Measurements from ENCODE around the gene UBE2L3.

Gene UBE2L3

DNA sequence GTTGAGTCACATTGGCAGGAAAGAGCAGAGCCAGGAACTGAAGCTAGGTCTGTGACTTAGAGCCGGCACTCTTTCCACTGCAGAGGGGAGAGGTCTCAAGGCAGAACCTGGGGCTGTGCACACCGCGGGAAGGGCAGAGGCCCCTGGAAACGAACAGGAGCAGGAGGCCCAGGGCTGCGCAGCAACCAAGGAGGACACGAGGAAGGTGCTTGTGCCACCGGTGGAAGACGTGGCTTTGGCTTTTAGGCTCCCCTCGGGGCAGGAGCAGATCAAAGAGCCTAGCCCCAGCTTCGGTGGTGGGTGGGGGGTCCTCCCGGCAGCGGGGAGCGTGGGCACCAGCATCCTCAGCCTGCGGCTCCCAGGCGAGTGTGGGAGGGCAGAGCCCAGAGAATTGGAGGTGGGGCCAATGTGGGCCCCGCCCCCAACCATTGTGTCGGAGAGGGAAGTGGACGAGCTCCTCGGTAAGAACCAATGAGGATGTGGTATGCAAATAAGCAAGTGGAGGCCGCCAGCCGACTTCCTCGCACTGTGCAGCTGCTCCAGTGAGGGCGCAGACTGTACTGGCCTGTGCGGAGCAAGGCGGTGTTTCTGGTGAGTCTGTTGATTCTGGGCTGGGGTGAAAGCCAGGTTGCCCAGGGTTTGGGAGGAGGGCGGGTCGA is 64.9 kb downstream of the UBE2L3 start, which contains the start of gene CCDC116:
Gene CCDC116, plus strand, starts transcription at position 524 of the 659 bp plus-strand sequence. CDS start 422 bp downstream, outside the sequence.
- peak; percentile 96 for DNase-seq
- no peak for TF ChIP-seq CTCF (IDR thresholded peaks at IDR 0.05; ENCODE audit: low read depth, low read length)
- H3K27me3 ChIP-seq, result no peaks in the 10 kb centered on the region
- H3K4me3 ChIP-seq (ENCODE audit: low read depth, low read length), result peak within 1 kb of the TSS; percentile 43
- H3K4me1 ChIP-seq, result peaks cover 3% of the 10 kb centered on the region
- peaks cover 11% of the 10 kb centered on the region for H3K36me3 ChIP-seq
- H3K9me3 ChIP-seq, result no peaks in the 10 kb centered on the region

- peaks cover 6% of the 10 kb centered on the region for H3K36me3 ChIP-seq
- no peaks in the 10 kb centered on the region for H3K27me3 ChIP-seq
- TF ChIP-seq CTCF (IDR thresholded peaks at IDR 0.05; ENCODE audit: low read depth, low read length), result no peak
- DNase-seq, result no peak
- H3K9me3 ChIP-seq, result no peaks in the 10 kb centered on the region
- H3K4me1 ChIP-seq, result peaks cover 3% of the 10 kb centered on the region
- no peak overlapping the region for H3K4me3 ChIP-seq (ENCODE audit: low read depth, low read length)
These were observed 65.4 kb downstream of the UBE2L3 start for GRCh38 chr22:21632931-21633330.

- Histone ChIP-seq H3K4me1 (peaks cover 3% of the 10 kb centered on the region), H3K36me3 (peaks cover under 1% of the 10 kb centered on the region), H3K27me3 (no peaks in the 10 kb centered on the region), H3K4me3 (ENCODE audit: low read depth, low read length) (no peak overlapping the region), H3K9me3 (no peaks in the 10 kb centered on the region)
- DNase-seq, result no peak
- TF ChIP-seq CTCF (IDR thresholded peaks at IDR 0.05; ENCODE audit: low read depth, low read length), result no peak
These were observed 66.0 kb downstream of the UBE2L3 start for GRCh38 chr22:21633481-21633880.

GRCh38 chr22:21634081-21634480 is 66.6 kb downstream of the UBE2L3 start:
- peaks cover 3% of the 10 kb centered on the region for H3K4me1 ChIP-seq

DNA sequence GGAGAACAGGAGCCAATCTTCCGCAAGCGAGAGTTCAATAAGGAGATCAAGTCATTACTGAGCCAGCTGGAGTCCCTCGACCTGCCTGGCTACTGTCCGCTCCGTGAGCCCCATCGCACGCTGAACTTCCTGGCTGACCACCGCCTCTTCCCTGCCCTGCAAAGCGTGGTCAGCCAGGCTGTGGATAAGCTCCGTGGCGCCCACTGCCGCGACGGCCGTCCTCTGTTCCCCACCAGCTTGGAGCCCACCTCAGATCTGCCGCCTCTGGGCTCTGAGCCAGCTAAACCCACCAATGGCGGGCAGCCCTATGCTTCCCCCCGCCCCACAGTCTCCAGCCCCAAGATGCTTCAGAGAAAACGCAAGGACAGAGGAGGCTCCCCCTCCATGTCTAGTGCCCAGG is 67.3 kb downstream of the UBE2L3 start:
- Histone ChIP-seq H3K9me3 (no peaks in the 10 kb centered on the region), H3K4me3 (ENCODE audit: low read depth, low read length) (no peak overlapping the region), H3K36me3 (no peaks in the 10 kb centered on the region), H3K27me3 (no peaks in the 10 kb centered on the region), H3K4me1 (peaks cover 3% of the 10 kb centered on the region)
- DNase-seq, result no peak
- TF ChIP-seq CTCF (IDR thresholded peaks at IDR 0.05; ENCODE audit: low read depth, low read length), result no peak

More at GRCh38 chr22:21634081-21634480, 66.6 kb downstream of the UBE2L3 start:
- no peak for DNase-seq
- Histone ChIP-seq H3K4me3 (ENCODE audit: low read depth, low read length) (no peak overlapping the region), H3K36me3 (no peaks in the 10 kb centered on the region), H3K27me3 (no peaks in the 10 kb centered on the region), H3K9me3 (no peaks in the 10 kb centered on the region)
- no peak for TF ChIP-seq CTCF (IDR thresholded peaks at IDR 0.05; ENCODE audit: low read depth, low read length)

- peaks cover 3% of the 10 kb centered on the region for H3K4me1 ChIP-seq
- no peaks in the 10 kb centered on the region for H3K9me3 ChIP-seq
- no peaks in the 10 kb centered on the region for H3K27me3 ChIP-seq
- TF ChIP-seq CTCF (IDR thresholded peaks at IDR 0.05; ENCODE audit: low read depth, low read length), result no peak
- no peaks in the 10 kb centered on the region for H3K36me3 ChIP-seq
- H3K4me3 ChIP-seq (ENCODE audit: low read depth, low read length), result no peak overlapping the region
- DNase-seq, result no peak
These were observed 68.4 kb downstream of the UBE2L3 start for GRCh38 chr22:21635771-21636510.

Measured in BE2C (cell line).